Measurements from ENCODE around the gene MOB2.

The MOB2 gene

GRCh38 chr11:1422481-1422880, 64.1 kb downstream of the MOB2 start:
- peaks cover 19% of the 10 kb centered on the region; the same call in 1 of the 2 replicates for H3K9me3 ChIP-seq (ENCODE audit: insufficient read depth, low read depth, low read length)
- H3K9me2 ChIP-seq (replicated peaks; ENCODE audit: low read depth, low read length) = no peaks in the 10 kb centered on the region
- no peak overlapping the region for H3K4me3 ChIP-seq (ENCODE audit: low read length, poor library complexity, severe bottlenecking)
- no peak overlapping the region for H2AFZ ChIP-seq (ENCODE audit: low read length)
- H4K20me1 ChIP-seq (ENCODE audit: insufficient read depth, low read length, poor library complexity, severe bottlenecking) = no peaks in the 10 kb centered on the region
- H3K79me2 ChIP-seq (ENCODE audit: insufficient read depth, low read length) = no peaks in the 10 kb centered on the region
- no peak for TF ChIP-seq CTCF (conservative IDR thresholded peaks at IDR 0.05; ENCODE audit: low read length)
- no peak for TF ChIP-seq EZH2phosphoT487 (IDR thresholded peaks at IDR 0.05; ENCODE audit: borderline replicate concordance)
- no peak overlapping the region for H3K9ac ChIP-seq (ENCODE audit: low read depth, low read length, poor library complexity, severe bottlenecking)
- H3K4me2 ChIP-seq (ENCODE audit: low read depth, low read length, poor library complexity, severe bottlenecking) = no peak overlapping the region
- no peaks in the 10 kb centered on the region for H3F3A ChIP-seq (ENCODE audit: low read depth)
- no peaks in the 10 kb centered on the region for H3K27me3 ChIP-seq (ENCODE audit: insufficient read depth, low read length, poor library complexity, severe bottlenecking)
- no peaks in the 10 kb centered on the region for H3K4me1 ChIP-seq (ENCODE audit: insufficient read depth, low read length, poor library complexity, severe bottlenecking)
- no peaks in the 10 kb centered on the region for H3K36me3 ChIP-seq (ENCODE audit: insufficient read depth, low read length)

GRCh38 chr11:1421291-1421690, 65.3 kb downstream of the MOB2 start:
- Histone ChIP-seq H3K9me2 (replicated peaks; ENCODE audit: low read depth, low read length) (no peaks in the 10 kb centered on the region), H3K9ac (ENCODE audit: low read depth, low read length, poor library complexity, severe bottlenecking) (no peak overlapping the region), H4K20me1 (ENCODE audit: insufficient read depth, low read length, poor library complexity, severe bottlenecking) (no peaks in the 10 kb centered on the region), H3K4me1 (ENCODE audit: insufficient read depth, low read length, poor library complexity, severe bottlenecking) (no peaks in the 10 kb centered on the region), H2AFZ (ENCODE audit: low read length) (no peak overlapping the region), H3F3A (ENCODE audit: low read depth) (no peaks in the 10 kb centered on the region), H3K27me3 (ENCODE audit: insufficient read depth, low read length, poor library complexity, severe bottlenecking) (no peaks in the 10 kb centered on the region), H3K9me3 (ENCODE audit: insufficient read depth, low read depth, low read length) (peaks cover 29% of the 10 kb centered on the region; the same call in 1 of the 2 replicates), H3K36me3 (ENCODE audit: insufficient read depth, low read length) (no peaks in the 10 kb centered on the region), H3K79me2 (ENCODE audit: insufficient read depth, low read length) (no peaks in the 10 kb centered on the region), H3K4me3 (ENCODE audit: low read length, poor library complexity, severe bottlenecking) (no peak overlapping the region), H3K4me2 (ENCODE audit: low read depth, low read length, poor library complexity, severe bottlenecking) (no peak overlapping the region)
- TF ChIP-seq CTCF (conservative IDR thresholded peaks at IDR 0.05; ENCODE audit: low read length) (no peak), EZH2phosphoT487 (IDR thresholded peaks at IDR 0.05; ENCODE audit: borderline replicate concordance) (no peak)

GRCh38 chr11:1419811-1420210, 66.8 kb downstream of the MOB2 start:
- Histone ChIP-seq H3K9ac (ENCODE audit: low read depth, low read length, poor library complexity, severe bottlenecking) (no peak overlapping the region), H3K4me1 (ENCODE audit: insufficient read depth, low read length, poor library complexity, severe bottlenecking) (no peaks in the 10 kb centered on the region), H3K9me3 (ENCODE audit: insufficient read depth, low read depth, low read length) (peaks cover 32% of the 10 kb centered on the region; the same call in 1 of the 2 replicates), H4K20me1 (ENCODE audit: insufficient read depth, low read length, poor library complexity, severe bottlenecking) (no peaks in the 10 kb centered on the region), H3K9me2 (replicated peaks; ENCODE audit: low read depth, low read length) (no peaks in the 10 kb centered on the region), H2AFZ (ENCODE audit: low read length) (no peak overlapping the region), H3F3A (ENCODE audit: low read depth) (no peaks in the 10 kb centered on the region), H3K27me3 (ENCODE audit: insufficient read depth, low read length, poor library complexity, severe bottlenecking) (no peaks in the 10 kb centered on the region), H3K4me2 (ENCODE audit: low read depth, low read length, poor library complexity, severe bottlenecking) (no peak overlapping the region), H3K79me2 (ENCODE audit: insufficient read depth, low read length) (no peaks in the 10 kb centered on the region), H3K4me3 (ENCODE audit: low read length, poor library complexity, severe bottlenecking) (no peak overlapping the region), H3K36me3 (ENCODE audit: insufficient read depth, low read length) (no peaks in the 10 kb centered on the region)
- TF ChIP-seq CTCF (conservative IDR thresholded peaks at IDR 0.05; ENCODE audit: low read length) (no peak), EZH2phosphoT487 (IDR thresholded peaks at IDR 0.05; ENCODE audit: borderline replicate concordance) (no peak)
